ENCODE results near the gene RANBP1. TPM values are rescaled to one million over a fixed set of nuclear protein-coding genes. Genes with fewer than 3 reads are reported as not detected.

RANBP1 gene
- total and polyA plus RNA-seq, 2 of the 8 experiments (the other 6 are each of a cell fraction or from before 2014, with no cell fraction given): 343 to 484 TPM

DNA sequence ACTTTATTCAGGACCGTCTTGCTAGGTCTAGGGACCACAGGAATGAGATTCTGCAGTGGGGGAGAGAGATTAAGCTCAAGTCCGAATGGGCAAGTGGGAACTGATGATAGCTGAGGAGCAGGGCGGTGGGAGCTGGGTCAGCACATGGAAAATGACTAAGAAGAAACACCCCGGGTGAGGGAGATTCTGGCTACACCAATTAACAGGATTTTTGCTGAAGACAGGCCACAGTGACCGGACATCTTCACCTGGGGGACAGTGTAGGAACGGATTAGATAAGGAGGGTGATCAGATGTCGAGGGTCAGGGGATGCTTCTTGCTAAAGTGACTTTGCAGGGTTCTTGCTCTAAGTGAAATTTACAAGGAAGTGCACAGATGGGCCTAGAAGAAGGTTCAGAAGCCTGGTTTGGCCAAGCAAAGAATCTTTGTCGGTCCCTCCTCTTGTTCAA is 44.4 kb upstream of the RANBP1 start (continued):
- TF ChIP-seq, protein P1, sequence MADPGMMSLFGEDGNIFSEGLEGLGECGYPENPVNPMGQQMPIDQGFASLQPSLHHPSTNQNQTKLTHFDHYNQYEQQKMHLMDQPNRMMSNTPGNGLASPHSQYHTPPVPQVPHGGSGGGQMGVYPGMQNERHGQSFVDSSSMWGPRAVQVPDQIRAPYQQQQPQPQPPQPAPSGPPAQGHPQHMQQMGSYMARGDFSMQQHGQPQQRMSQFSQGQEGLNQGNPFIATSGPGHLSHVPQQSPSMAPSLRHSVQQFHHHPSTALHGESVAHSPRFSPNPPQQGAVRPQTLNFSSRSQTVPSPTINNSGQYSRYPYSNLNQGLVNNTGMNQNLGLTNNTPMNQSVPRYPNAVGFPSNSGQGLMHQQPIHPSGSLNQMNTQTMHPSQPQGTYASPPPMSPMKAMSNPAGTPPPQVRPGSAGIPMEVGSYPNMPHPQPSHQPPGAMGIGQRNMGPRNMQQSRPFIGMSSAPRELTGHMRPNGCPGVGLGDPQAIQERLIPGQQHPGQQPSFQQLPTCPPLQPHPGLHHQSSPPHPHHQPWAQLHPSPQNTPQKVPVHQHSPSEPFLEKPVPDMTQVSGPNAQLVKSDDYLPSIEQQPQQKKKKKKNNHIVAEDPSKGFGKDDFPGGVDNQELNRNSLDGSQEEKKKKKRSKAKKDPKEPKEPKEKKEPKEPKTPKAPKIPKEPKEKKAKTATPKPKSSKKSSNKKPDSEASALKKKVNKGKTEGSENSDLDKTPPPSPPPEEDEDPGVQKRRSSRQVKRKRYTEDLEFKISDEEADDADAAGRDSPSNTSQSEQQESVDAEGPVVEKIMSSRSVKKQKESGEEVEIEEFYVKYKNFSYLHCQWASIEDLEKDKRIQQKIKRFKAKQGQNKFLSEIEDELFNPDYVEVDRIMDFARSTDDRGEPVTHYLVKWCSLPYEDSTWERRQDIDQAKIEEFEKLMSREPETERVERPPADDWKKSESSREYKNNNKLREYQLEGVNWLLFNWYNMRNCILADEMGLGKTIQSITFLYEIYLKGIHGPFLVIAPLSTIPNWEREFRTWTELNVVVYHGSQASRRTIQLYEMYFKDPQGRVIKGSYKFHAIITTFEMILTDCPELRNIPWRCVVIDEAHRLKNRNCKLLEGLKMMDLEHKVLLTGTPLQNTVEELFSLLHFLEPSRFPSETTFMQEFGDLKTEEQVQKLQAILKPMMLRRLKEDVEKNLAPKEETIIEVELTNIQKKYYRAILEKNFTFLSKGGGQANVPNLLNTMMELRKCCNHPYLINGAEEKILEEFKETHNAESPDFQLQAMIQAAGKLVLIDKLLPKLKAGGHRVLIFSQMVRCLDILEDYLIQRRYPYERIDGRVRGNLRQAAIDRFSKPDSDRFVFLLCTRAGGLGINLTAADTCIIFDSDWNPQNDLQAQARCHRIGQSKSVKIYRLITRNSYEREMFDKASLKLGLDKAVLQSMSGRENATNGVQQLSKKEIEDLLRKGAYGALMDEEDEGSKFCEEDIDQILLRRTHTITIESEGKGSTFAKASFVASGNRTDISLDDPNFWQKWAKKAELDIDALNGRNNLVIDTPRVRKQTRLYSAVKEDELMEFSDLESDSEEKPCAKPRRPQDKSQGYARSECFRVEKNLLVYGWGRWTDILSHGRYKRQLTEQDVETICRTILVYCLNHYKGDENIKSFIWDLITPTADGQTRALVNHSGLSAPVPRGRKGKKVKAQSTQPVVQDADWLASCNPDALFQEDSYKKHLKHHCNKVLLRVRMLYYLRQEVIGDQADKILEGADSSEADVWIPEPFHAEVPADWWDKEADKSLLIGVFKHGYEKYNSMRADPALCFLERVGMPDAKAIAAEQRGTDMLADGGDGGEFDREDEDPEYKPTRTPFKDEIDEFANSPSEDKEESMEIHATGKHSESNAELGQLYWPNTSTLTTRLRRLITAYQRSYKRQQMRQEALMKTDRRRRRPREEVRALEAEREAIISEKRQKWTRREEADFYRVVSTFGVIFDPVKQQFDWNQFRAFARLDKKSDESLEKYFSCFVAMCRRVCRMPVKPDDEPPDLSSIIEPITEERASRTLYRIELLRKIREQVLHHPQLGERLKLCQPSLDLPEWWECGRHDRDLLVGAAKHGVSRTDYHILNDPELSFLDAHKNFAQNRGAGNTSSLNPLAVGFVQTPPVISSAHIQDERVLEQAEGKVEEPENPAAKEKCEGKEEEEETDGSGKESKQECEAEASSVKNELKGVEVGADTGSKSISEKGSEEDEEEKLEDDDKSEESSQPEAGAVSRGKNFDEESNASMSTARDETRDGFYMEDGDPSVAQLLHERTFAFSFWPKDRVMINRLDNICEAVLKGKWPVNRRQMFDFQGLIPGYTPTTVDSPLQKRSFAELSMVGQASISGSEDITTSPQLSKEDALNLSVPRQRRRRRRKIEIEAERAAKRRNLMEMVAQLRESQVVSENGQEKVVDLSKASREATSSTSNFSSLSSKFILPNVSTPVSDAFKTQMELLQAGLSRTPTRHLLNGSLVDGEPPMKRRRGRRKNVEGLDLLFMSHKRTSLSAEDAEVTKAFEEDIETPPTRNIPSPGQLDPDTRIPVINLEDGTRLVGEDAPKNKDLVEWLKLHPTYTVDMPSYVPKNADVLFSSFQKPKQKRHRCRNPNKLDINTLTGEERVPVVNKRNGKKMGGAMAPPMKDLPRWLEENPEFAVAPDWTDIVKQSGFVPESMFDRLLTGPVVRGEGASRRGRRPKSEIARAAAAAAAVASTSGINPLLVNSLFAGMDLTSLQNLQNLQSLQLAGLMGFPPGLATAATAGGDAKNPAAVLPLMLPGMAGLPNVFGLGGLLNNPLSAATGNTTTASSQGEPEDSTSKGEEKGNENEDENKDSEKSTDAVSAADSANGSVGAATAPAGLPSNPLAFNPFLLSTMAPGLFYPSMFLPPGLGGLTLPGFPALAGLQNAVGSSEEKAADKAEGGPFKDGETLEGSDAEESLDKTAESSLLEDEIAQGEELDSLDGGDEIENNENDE (IDR thresholded peaks at IDR 0.05; ENCODE audit: insufficient replicate concordance, low read length): no peak
- TF ChIP-seq CEBPB (IDR thresholded peaks at IDR 0.05; ENCODE audit: low read depth, low read length) (no peak), SAP30 (IDR thresholded peaks at IDR 0.05; ENCODE audit: insufficient read depth, insufficient replicate concordance, low read length) (no peak), CHD1 (IDR thresholded peaks at IDR 0.05; ENCODE audit: low read depth, low read length) (no peak), TCF12 (IDR thresholded peaks at IDR 0.05; ENCODE audit: low read depth, low read length) (no peak), JUN (IDR thresholded peaks at IDR 0.05; ENCODE audit: low read depth, low read length) (no peak), GABPA (IDR thresholded peaks at IDR 0.05; ENCODE audit: borderline replicate concordance, insufficient read depth, low read length) (no peak), TEAD4 (IDR thresholded peaks at IDR 0.05; ENCODE audit: low read depth, low read length) (no peak), KDM4A (IDR thresholded peaks at IDR 0.05; ENCODE audit: low read depth, low read length, severe bottlenecking) (no peak), BRCA1 (IDR thresholded peaks at IDR 0.05; ENCODE audit: low read depth, low read length) (no peak)
- TF ChIP-seq, protein P2, sequence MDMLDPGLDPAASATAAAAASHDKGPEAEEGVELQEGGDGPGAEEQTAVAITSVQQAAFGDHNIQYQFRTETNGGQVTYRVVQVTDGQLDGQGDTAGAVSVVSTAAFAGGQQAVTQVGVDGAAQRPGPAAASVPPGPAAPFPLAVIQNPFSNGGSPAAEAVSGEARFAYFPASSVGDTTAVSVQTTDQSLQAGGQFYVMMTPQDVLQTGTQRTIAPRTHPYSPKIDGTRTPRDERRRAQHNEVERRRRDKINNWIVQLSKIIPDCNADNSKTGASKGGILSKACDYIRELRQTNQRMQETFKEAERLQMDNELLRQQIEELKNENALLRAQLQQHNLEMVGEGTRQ (IDR thresholded peaks at IDR 0.05; ENCODE audit: low read length): no peak

All from H1 (cell line).